HL-60/S4 treated with retinoic acid at 250 ng/mL for 4 days and 3 days (cell line): ENCODE results near the gene MEIS1.

ENCODE experiments used
- in situ Hi-C: fragments of 300-500 bp; cut with MboI; formaldehyde crosslinking; loops from 2 replicates; pipeline ENCODE4 v1.7.0; 2022; ENCODE audit warnings: low sequenced_read_pairs

MEIS1 gene

DNA sequence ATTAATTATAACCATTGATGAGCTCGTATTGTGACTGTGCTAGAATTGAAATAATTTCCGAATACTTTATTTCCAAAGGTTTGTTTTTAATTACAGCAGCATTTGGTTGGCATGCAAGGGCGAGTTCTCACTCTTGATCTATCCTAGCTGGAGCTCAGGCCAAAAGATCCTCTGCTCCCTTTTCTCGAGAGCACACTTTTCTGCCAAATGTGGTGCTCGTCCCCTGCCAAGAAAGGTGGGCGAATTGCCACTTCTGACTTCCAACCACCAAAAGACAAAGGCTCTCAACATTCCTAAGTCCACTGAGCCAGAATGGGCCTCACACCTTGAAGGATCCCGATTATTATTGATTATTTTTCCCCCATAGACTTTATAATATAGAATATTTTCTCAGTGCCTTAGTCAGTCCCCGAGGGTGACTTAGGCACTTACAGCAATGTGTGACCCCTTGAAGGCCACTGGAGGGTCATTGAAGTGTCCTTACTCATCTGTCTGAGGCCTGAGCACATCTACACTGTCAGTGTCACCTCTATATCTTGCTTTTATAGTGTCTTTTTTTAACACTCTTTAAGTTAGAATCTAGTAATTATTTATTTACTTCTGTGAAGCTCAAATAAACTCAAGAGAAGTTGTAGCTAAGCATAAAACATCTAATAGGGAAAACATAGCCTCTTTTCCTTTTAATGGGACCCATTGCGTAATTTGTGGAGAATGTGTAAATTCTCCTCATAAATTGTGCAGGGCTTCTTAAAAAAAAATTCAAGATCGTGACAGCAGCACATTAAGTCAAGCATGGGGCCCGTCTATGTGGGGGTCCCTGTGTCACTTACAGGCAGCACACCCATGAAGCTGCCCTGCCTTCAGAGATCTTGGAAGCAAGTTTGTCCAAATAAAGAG lies 98.3 kb downstream of the MEIS1 start:
- in situ Hi-C loops = no loop called here

GRCh38 chr2:66534461-66534860 lies 99.5 kb downstream of the MEIS1 start:
- in situ Hi-C loops = no loop called here

DNA sequence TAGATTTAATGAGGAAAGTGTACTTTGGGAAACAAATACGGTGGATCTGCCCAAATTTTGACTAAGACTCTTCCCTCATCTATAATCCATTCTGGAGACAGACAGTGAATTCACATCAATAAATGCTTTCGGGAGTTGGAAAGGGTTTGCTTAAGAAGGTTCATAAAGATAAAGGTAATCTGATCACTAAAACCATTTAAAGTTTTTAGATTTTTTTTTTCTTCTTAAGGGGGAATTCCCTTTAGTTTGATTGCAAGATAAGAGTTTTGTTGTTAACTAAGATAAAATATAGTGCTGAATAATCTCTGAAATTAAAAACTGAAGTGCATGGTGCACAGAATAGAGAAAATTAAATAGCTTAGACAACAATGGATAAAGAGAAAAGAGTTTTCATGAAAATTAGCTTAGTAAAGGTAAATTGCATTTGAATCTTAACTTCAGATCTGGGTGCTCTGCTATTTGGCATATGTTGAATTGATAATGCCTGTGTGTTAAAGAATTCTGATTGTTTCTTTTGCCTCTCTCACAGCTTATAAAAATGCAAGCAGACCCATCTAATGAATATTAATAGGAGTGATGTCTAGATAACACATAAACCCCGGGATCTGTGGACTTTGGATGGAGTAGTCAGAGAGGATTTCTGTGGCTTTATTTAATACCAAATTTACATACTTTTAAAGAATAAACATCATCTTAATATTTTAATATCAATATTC lies 100.8 kb downstream of the MEIS1 start:
- in situ Hi-C loops = no loop called here

GRCh38 chr2:66536290-66536673 lies 101.4 kb downstream of the MEIS1 start:
- in situ Hi-C loops = no loop called here

DNA sequence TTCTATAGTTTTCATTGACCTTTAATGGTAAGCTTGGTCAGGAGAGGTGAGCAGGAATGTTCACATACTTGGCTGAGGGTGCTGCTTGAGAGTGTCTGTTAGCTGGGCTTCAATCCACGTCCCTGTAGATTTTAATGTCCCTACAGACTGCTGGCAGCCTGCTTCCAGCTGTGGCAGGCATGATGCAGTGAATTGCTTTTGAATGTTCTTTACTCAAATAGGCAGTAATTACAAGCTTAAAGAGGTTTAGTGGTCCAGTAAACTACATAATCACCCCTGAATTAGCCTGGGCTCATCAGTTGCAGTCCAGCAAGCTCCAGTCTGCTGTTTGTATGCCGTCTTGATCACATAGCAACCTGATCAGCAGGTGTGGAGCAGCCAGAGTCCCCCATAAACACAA lies 102.1 kb downstream of the MEIS1 start:
- in situ Hi-C loops = no loop called here

DNA sequence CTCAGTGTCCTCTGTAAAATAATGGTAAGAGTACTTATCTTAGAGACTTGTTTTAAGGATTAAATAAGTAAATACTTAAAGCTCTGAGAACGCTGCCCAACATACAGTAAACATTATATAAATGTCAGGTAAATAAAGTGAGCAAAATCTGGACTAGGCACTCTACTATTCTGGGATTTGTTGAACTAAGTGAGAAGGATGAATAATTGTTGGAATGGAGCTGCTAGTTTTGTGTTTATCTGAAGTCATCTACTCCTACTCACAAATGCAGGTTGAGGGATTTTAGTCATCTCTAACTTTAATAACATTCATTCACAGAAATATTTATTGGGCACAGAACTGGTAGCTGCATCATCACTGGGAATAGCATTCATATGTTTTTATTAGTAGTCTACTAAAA lies 103.4 kb downstream of the MEIS1 start:
- in situ Hi-C loops = no loop called here

- in situ Hi-C loops = no loop called here
Observed at GRCh38 chr2:66539452-66539851, 104.5 kb downstream of the MEIS1 start.

- in situ Hi-C loops = no loop called here
Observed at GRCh38 chr2:66541646-66542045, 106.7 kb downstream of the MEIS1 start.

DNA sequence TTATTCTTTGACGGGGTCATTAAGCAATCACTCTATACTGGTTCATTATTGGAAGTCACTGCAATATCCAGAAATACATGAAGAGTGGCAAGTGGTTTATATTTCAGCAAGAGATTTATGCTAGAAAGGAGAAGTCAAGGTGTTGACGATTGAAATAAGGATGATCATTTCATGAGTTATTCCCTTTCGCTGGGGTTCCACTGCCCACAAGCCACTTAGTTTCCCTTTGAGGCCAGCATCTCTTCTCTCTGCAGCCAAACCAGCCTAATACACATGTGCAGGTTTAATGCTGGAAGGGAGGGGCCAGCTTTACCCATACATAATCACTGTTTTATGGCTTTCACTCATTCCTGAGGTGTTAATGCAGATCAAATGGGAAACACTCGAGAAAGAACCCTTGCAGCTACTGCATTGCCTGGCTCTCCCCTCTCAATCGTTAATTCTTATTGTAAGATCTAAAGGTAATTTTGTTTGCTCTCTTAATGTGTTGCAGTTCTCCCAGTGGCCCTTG lies 108.4 kb downstream of the MEIS1 start:
- in situ Hi-C loops = no loop called here

DNA sequence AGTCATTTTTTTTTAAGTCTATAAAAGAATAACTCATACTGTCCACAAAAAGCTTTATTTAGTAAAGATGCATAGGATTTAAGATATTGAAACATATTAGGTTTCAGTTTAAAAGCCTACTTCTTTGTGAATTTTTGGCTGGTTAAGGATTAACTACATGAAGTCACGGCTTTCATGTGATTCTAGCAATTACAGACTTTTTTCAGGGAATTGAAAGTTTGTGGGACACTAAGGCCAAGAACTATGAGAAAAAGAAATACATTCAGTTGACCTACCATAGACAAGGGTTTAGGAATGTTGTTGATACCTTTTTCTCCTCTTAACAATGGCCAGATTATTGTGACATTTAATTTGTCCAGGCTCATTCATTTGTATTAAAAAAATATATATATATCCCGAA lies 109.3 kb downstream of the MEIS1 start:
- in situ Hi-C loops = no loop called here

DNA sequence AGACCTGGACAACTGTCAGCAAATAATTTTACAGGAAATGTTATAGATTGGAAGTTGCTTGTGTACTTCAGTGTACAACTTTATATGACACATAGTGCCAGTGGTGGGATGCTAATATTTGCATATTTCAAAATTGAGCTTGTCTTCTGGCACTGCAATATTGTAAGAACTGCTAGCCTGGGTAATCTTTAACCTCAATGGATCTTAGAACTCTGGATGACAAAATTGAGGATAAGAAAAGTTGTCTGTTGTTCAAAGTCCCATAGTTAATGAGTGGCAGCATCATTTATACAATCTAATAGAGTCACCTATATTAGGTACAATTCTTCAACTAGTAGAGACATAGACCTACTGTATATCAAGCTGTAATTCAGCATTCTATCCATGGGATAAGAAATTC lies 110.3 kb downstream of the MEIS1 start:
- in situ Hi-C loops = no loop called here

GRCh38 chr2:66547118-66547517 lies 112.2 kb downstream of the MEIS1 start:
- in situ Hi-C loops = no loop called here

- in situ Hi-C loops = no loop called here
Observed at GRCh38 chr2:66547887-66548286, 113.0 kb downstream of the MEIS1 start.

DNA sequence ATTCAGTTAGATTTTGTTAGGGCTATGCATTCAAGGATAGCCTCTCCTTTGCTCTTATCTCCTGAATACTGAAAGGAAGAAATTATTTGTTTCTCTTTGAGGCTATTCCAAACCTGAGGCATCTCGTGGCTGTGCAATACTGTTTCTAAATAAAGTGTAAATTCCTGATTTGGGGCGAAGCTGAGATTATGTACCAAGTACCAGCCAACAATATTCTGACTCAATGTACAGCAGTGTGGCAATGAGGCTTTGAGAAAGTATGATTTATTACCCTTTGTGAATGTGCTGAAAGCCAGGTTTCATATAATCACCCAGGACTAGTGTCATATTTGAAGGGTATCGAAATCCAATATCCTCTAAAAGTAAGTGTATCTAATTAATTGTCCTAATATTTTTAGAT lies 113.5 kb downstream of the MEIS1 start:
- in situ Hi-C loops = no loop called here

DNA sequence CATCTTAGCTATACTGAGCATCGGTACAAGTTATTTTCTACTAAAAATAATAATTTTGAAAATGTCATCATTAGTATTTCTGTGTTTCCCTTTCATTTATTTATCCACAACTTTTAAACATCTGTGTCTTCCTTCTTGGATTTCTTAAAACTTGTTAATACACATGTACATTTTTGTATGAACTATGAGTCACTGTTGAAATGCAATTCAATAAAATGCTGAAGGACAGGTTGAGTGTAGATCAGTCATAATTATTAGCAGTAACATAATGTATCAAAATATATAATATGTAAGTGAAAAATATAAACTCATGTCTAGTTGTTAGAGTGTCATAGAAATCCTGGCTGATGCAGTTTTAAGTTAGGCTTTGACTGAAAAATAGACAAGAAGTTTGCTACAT lies 115.9 kb downstream of the MEIS1 start:
- in situ Hi-C loops = no loop called here

DNA sequence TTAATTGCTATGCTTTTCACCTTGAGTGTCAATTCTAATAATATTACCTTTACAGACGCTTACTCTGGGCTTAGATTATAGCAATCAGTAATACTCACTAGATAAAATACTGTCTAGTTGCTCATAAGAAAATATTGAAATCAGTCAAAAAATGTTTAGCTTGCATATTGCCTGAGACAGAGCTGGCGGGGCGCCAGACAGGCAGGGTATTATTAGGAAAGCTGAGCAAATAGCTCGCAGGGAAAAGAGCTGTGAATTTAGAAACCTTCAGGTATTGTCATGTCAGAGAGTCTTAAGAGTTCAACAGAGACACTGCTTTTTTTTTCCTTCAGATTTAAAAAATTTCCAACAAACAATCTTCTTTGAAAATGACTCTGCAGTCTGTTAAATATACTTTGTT lies 118.4 kb downstream of the MEIS1 start:
- in situ Hi-C loops = no loop called here

DNA sequence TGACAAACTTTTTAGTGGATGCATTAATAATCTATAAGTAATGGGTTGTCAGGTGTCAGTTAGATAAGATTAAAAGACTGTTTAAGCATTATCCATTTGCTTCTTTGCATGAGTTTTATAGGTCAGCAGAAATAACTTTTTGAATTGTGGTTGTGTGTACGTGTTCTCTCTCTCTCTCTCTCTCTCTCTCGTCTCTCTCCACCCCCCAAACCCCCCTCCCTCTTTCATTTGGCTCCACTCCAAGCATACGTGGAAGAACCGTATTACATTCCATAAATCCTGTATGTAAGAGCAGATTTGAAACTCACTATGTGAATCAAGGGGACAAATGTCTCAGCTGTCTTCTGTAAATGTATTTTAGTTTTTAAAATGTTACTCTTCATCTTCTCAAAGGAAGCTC lies 120.2 kb downstream of the MEIS1 start:
- in situ Hi-C loops = no loop called here

DNA sequence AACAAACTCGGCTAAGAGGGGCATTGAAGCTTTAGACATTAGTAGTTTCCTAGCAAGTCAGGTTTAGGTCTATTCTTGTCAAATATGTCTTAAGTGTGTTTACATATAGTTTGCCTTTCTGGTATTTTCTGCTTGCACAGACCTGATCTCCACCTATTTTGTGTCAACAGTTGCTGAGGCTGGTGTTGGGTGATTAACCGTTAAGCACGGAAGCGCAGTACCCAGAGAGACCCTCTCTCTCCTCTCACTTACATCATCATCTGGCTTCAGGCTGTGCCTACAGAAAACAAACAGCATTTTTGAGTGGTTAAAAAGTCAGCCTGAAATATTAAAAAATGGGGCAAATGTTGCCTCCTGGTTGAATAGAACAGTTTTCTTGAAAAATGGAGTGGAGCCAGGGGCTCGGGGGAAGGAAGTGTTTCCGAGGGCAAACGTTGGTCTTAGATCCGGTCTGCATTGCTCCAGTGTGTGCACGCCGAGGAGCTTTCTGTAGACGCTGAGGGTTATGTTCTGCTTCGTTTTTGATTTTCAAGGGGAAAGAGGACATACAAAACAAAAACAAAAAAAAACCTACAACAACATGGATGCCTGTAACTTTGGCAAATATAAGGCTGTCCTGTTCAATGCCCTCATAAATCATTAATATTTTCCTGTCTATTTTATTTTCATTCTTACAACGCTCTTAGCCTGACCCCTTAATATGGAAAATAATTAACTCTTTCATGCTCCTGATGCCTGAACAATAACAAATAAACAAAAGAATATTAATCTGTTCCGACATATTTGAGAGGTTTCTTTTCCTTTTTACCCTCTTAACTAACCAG lies 120.8 kb downstream of the MEIS1 start:
- in situ Hi-C loops = no loop called here

DNA sequence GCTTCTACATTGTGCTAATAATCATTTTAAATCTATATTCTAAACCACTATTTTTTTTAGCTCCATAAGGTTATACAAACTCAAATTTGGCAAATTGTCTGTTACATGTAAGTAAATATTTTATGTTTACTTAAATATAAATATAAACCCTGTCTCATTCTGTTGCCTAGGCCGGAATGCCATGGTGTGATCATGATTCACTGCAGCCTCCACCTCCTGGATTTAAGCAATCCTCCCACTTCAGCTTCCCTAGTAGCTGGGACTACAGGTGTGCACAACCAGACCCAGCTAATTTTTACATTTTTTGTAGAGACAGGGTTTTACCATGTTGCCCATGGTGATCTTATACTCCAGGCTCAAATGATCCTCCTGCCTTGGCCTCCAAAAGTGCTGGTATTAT lies 124.7 kb downstream of the MEIS1 start:
- in situ Hi-C loops = no loop called here

- in situ Hi-C loops = no loop called here
Observed at GRCh38 chr2:66560683-66561082, 125.8 kb downstream of the MEIS1 start.

- in situ Hi-C loops = no loop called here
Observed at GRCh38 chr2:66561645-66562303, 126.8 kb downstream of the MEIS1 start.
